ACC112 (cell line): Measurements from ENCODE around the gene CLCN6.

Experiments used
- H2AFZ ChIP-seq: fragments of 200-600 bp; sonication (generic); one replicate; pipeline ENCODE4 v1.6.0; 2017; ENCODE audit warnings: antibody characterized with exemption, low read length; ENCODE audit not compliant: unreplicated experiment
- H3K27ac ChIP-seq: fragments of 200-600 bp; sonication (generic); 2 replicates; pipeline ENCODE4 v1.5.1; 2014; ENCODE audit warnings: low read depth, mild to moderate bottlenecking, antibody characterized with exemption, low read length, moderate library complexity
- H3K27me3 ChIP-seq: fragments of 200-600 bp; sonication (generic); 2 replicates; pipeline ENCODE4 v1.6.1; 2014; ENCODE audit warnings: mild to moderate bottlenecking, antibody characterized with exemption, low read length, moderate library complexity, mixed read lengths; ENCODE audit not compliant: insufficient read depth
- H3K36me3 ChIP-seq: fragments of 200-600 bp; sonication (generic); 2 replicates; pipeline ENCODE4 v1.6.1; 2016; ENCODE audit warnings: mild to moderate bottlenecking, antibody characterized with exemption, low read length, moderate library complexity, mixed read lengths; ENCODE audit not compliant: insufficient read depth
- H3K4me1 ChIP-seq: fragments of 200-600 bp; sonication (generic); one replicate; pipeline ENCODE4 v1.6.1; 2016; ENCODE audit warnings: low read length, mixed read lengths; ENCODE audit not compliant: insufficient read depth, unreplicated experiment, control insufficient read depth
- H3K4me3 ChIP-seq: fragments of 200-600 bp; sonication (generic); 2 replicates; pipeline ENCODE4 v1.5.1; 2014; ENCODE audit warnings: mild to moderate bottlenecking, low read depth, low read length
- H3K79me2 ChIP-seq: fragments of 200-600 bp; sonication (generic); one replicate; pipeline ENCODE4 v1.6.0; 2016; ENCODE audit warnings: low read length; ENCODE audit not compliant: control insufficient read depth, unreplicated experiment, insufficient read depth

CLCN6 gene

GRCh38 chr1:11806307-11806936 lies 431 bp downstream of the CLCN6 start:
- Histone ChIP-seq H3K36me3 (no peaks in the 10 kb centered on the region), H3K27ac (peak overlapping the region; percentile 65), H3K4me3 (peak overlapping the region; percentile 83), H3K4me1 (peaks cover 29% of the 10 kb centered on the region), H3K79me2 (peaks cover 44% of the 10 kb centered on the region), H2AFZ (peak overlapping the region; percentile 58), H3K27me3 (no peaks in the 10 kb centered on the region)

GRCh38 chr1:11807133-11807532 lies 1.1 kb downstream of the CLCN6 start:
- Histone ChIP-seq H3K4me1 (peaks cover 26% of the 10 kb centered on the region), H2AFZ (no peak overlapping the region), H3K79me2 (peaks cover 41% of the 10 kb centered on the region), H3K4me3 (peak overlapping the region; percentile 83), H3K27ac (peak overlapping the region; percentile 65; the same call in 1 of the 2 replicates), H3K27me3 (no peaks in the 10 kb centered on the region), H3K36me3 (no peaks in the 10 kb centered on the region)

- Histone ChIP-seq H3K27ac (no peak overlapping the region), H3K79me2 (peaks cover 14% of the 10 kb centered on the region), H3K4me3 (no peak overlapping the region), H3K4me1 (no peaks in the 10 kb centered on the region), H3K36me3 (peaks cover 25% of the 10 kb centered on the region), H3K27me3 (no peaks in the 10 kb centered on the region), H2AFZ (no peak overlapping the region)
Measured at GRCh38 chr1:11813021-11813420, 7.0 kb downstream of the CLCN6 start.

GRCh38 chr1:11817192-11817591 lies 11.2 kb downstream of the CLCN6 start:
- H3K36me3 ChIP-seq = peaks cover 36% of the 10 kb centered on the region
- H2AFZ ChIP-seq = no peak overlapping the region
- H3K4me3 ChIP-seq = no peak overlapping the region
- no peak overlapping the region for H3K27ac ChIP-seq
- no peaks in the 10 kb centered on the region for H3K27me3 ChIP-seq
- no peaks in the 10 kb centered on the region for H3K79me2 ChIP-seq
- peaks cover 8% of the 10 kb centered on the region for H3K4me1 ChIP-seq

GRCh38 chr1:11822091-11822490 lies 16.1 kb downstream of the CLCN6 start:
- peaks cover 8% of the 10 kb centered on the region for H3K4me1 ChIP-seq
- no peak overlapping the region for H3K4me3 ChIP-seq
- H3K79me2 ChIP-seq = no peaks in the 10 kb centered on the region
- peaks cover 24% of the 10 kb centered on the region for H3K36me3 ChIP-seq
- no peak overlapping the region for H2AFZ ChIP-seq
- H3K27ac ChIP-seq = peak overlapping the region; percentile 63
- no peaks in the 10 kb centered on the region for H3K27me3 ChIP-seq

- Histone ChIP-seq H2AFZ (no peak overlapping the region), H3K79me2 (no peaks in the 10 kb centered on the region), H3K4me1 (peaks cover 8% of the 10 kb centered on the region), H3K36me3 (peaks cover 20% of the 10 kb centered on the region), H3K27ac (no peak overlapping the region), H3K4me3 (no peak overlapping the region), H3K27me3 (no peaks in the 10 kb centered on the region)
Measured at GRCh38 chr1:11823366-11824137, 17.6 kb downstream of the CLCN6 start.

GRCh38 chr1:11825131-11825530 lies 19.1 kb downstream of the CLCN6 start:
- Histone ChIP-seq H3K4me3 (no peak overlapping the region), H3K4me1 (peaks cover 8% of the 10 kb centered on the region), H2AFZ (no peak overlapping the region), H3K36me3 (peaks cover 16% of the 10 kb centered on the region; the same call in 1 of the 2 replicates), H3K27ac (no peak overlapping the region), H3K79me2 (no peaks in the 10 kb centered on the region), H3K27me3 (no peaks in the 10 kb centered on the region)

GRCh38 chr1:11826946-11827345 lies 21.0 kb downstream of the CLCN6 start:
- Histone ChIP-seq H3K79me2 (no peaks in the 10 kb centered on the region), H3K27me3 (no peaks in the 10 kb centered on the region), H3K36me3 (peaks cover 18% of the 10 kb centered on the region; the same call in 1 of the 2 replicates), H3K27ac (no peak overlapping the region), H3K4me1 (peaks cover 2% of the 10 kb centered on the region), H3K4me3 (no peak overlapping the region), H2AFZ (no peak overlapping the region)

- H3K36me3 ChIP-seq = peaks cover 18% of the 10 kb centered on the region; the same call in 1 of the 2 replicates
- H2AFZ ChIP-seq = no peak overlapping the region
- H3K4me1 ChIP-seq = no peaks in the 10 kb centered on the region
- no peak overlapping the region for H3K27ac ChIP-seq
- H3K27me3 ChIP-seq = no peaks in the 10 kb centered on the region
- H3K79me2 ChIP-seq = no peaks in the 10 kb centered on the region
- no peak overlapping the region for H3K4me3 ChIP-seq
Measured at GRCh38 chr1:11828511-11828910, 22.5 kb downstream of the CLCN6 start.

- H3K27me3 ChIP-seq = no peaks in the 10 kb centered on the region
- no peak overlapping the region for H3K4me3 ChIP-seq
- 0 out of 2 replicates have a peak, but pooled peaks cover 13% of the 10 kb centered on the region for H3K36me3 ChIP-seq
- no peaks in the 10 kb centered on the region for H3K4me1 ChIP-seq
- H3K79me2 ChIP-seq = no peaks in the 10 kb centered on the region
- no peak overlapping the region for H2AFZ ChIP-seq
- no peak overlapping the region for H3K27ac ChIP-seq
Measured at GRCh38 chr1:11831945-11832725, 26.1 kb downstream of the CLCN6 start.
